A673 (cell line): ENCODE results near the gene SPRED3.

Source experiments
- CTCF ChIP-seq: fragments of 300-800, 200-600 bp; sonication (generic); conservative IDR thresholded peaks from 2 replicates; pipeline ENCODE4 v1.5.1; 2017; ENCODE audit warnings: low read depth, mild to moderate bottlenecking, antibody characterized with exemption, low read length, moderate library complexity, mixed read lengths
- EZH2 ChIP-seq: fragments of 200-600 bp; sonication (generic); IDR thresholded peaks from 2 replicates; pipeline ENCODE4 v1.6.1; 2017; ENCODE audit warnings: borderline replicate concordance, low read depth, mild to moderate bottlenecking, mixed read lengths, antibody characterized with exemption, low read length; ENCODE audit not compliant: poor library complexity, severe bottlenecking

- TF ChIP-seq CTCF: no peak
- TF ChIP-seq EZH2: no peak
These were observed 16.4 kb downstream of the SPRED3 start for GRCh38 chr19:38404858-38405257.
